ENCODE data around the gene KRTAP13-2. TPM values are rescaled to one million over a fixed set of nuclear protein-coding genes. Genes with fewer than 3 reads are reported as not detected.
A peak's percentile ranks its signal among the peaks of the same experiment; 100 is the strongest.

The KRTAP13-2 gene
- total and polyA plus RNA-seq, 2 of the 4 experiments (the other 2 are of a cell fraction): not detected

- no peak overlapping the region for H3K14ac ChIP-seq (replicated peaks; ENCODE audit: low read depth, low read length)
- H4K5ac ChIP-seq (ENCODE audit: low read depth, low read length): no peak overlapping the region
- BruUV-seq (replicated peaks): no TSS peak
- intact Hi-C loops (cut with micrococcal nuclease): no loop called here
- H2AK5ac ChIP-seq (ENCODE audit: low read depth, low read length): no peak overlapping the region
- H3K79me1 ChIP-seq (ENCODE audit: low read depth in 1 of 2, low read length in 2 of 2): no peaks in the 10 kb centered on the region
- H3K36me3 ChIP-seq (ENCODE audit: control insufficient read depth, insufficient read depth, low read length): no peaks in the 10 kb centered on the region
- H2BK120ac ChIP-seq (ENCODE audit: low read depth, low read length): no peak overlapping the region
- peaks cover 13% of the 10 kb centered on the region for H3K9me3 ChIP-seq (ENCODE audit: control insufficient read depth, insufficient read depth, low read length)
- WGBS, 2 experiments (ENCODE audit: extremely low coverage in 2 of 2, insufficient read length in 1 of 2): no CpG with 5 or more reads among the region's 2 CpGs
- no peak overlapping the region for H3K18ac ChIP-seq (ENCODE audit: low read depth, low read length)
- H2BK20ac ChIP-seq (ENCODE audit: low read depth, low read length): no peak overlapping the region
- H3K4me1 ChIP-seq (ENCODE audit: control insufficient read depth, insufficient read depth, low read length): no peaks in the 10 kb centered on the region
- CTCF ChIA-PET: interaction anchor here (1.1 kb wide), 1 partner anchor 9 kb away, joined by 7 read pairs; no protein-coding TSS in a partner anchor
- in situ Hi-C loops (cut with MboI; ENCODE audit: low sequenced_read_pairs): no loop called here
- no peaks in the 10 kb centered on the region for H3K27me3 ChIP-seq (ENCODE audit: control insufficient read depth, insufficient read depth, low read length)
- H2AK9ac ChIP-seq (replicated peaks; ENCODE audit: low read depth, low read length, poor library complexity): no peak overlapping the region
- ATAC-seq (ENCODE audit: low read depth) (no peak), DNase-seq (peak; percentile 10)
- H3K4me2 ChIP-seq (ENCODE audit: low read depth, low read length): no peak overlapping the region
- no peak overlapping the region for H4K8ac ChIP-seq (ENCODE audit: low read depth in 2 of 2, low read length in 2 of 2)
- no peaks in the 10 kb centered on the region for H3K9me1 ChIP-seq (ENCODE audit: insufficient read depth, low read length)
- no peak overlapping the region for H3K4ac ChIP-seq (ENCODE audit: low read depth, low read length)
- H4K20me1 ChIP-seq (ENCODE audit: insufficient read depth, low read length): no peaks in the 10 kb centered on the region
- TF ChIP-seq SMC3 (IDR thresholded peaks at IDR 0.05; ENCODE audit: low read depth, low read length) (peak; percentile 45; the same call in 1 of the 2 replicates), CTCF (conservative IDR thresholded peaks at IDR 0.05; ENCODE audit: low read depth, low read length) (peak; percentile 44), RAD21 (IDR thresholded peaks at IDR 0.05; ENCODE audit: low read length) (peak; percentile 29), FOS (IDR thresholded peaks at IDR 0.05; ENCODE audit: low read depth, low read length) (no peak)
- no peak overlapping the region for H2BK15ac ChIP-seq (ENCODE audit: low read depth, low read length)
- no peak overlapping the region for H4K91ac ChIP-seq (ENCODE audit: insufficient read depth, low read depth, low read length)
- H3K27ac ChIP-seq (ENCODE audit: insufficient read depth, low read length): no peak overlapping the region
- dilution Hi-C loops (cut with HindIII; ENCODE audit: low sequenced_read_pairs, unreplicated experiment): no loop called here
- H3K56ac ChIP-seq (ENCODE audit: extremely low read depth, insufficient read depth, low read length): no peak overlapping the region
- H3K4me3 ChIP-seq (ENCODE audit: insufficient read depth, low read depth, low read length): no peak overlapping the region
- POLR2A ChIA-PET (ENCODE audit: unreplicated experiment): no interaction called here
- no peak overlapping the region for H3K9ac ChIP-seq (ENCODE audit: low read depth, low read length)
- no peak overlapping the region for H2AFZ ChIP-seq (replicated peaks; ENCODE audit: low read length, poor library complexity)
- no peak overlapping the region for H2BK5ac ChIP-seq (ENCODE audit: low read depth, low read length, poor library complexity, severe bottlenecking)
- H3K23ac ChIP-seq (ENCODE audit: low read depth, low read length): no peak overlapping the region
Measured at GRCh38 chr21:30340714-30341573, 31.1 kb downstream of the KRTAP13-2 start.

All from IMR-90 (cell line).